A549 (cell line): ENCODE data around the gene CCDC9. TPM values are rescaled to one million over a fixed set of nuclear protein-coding genes. Genes with fewer than 3 reads are reported as not detected.

Experiments used
- ATAC-seq, 2 experiments: fragments of 200-7000 bp in 1 of 2; fragments of >200 bp in 1 of 2; cut with Nextera tagmentation in 1 of 2; cut with Tn5 transposase in 1 of 2; 3 replicates each; pipeline versions ENCODE4 v1.8.0 to v1.9.1; 2018 to 2020; ENCODE audit warnings: mild to moderate bottlenecking in 1 of 2, moderate library complexity in 1 of 2
- CTCF ChIA-PET: fragments of 300-600 bp; sonication (Branson Sonifier 250); formaldehyde crosslinking; extraction: SDS; loops from one replicate; lab custom pipeline; 2021; ENCODE audit warnings: antibody characterized with exemption, inconsistent platforms; lab: Yijun Ruan, JAX
- POLR2A ChIA-PET: fragments of 350-600 bp; formaldehyde crosslinking; extraction: SDS; loops from one replicate; lab custom pipeline; 2021; ENCODE audit warnings: antibody characterized with exemption, inconsistent platforms; lab: Yijun Ruan, JAX
- DNase-seq, 2 experiments: peaks; one replicate each; pipeline versions ENCODE4 v3.0.0 to v3.0.0-alpha.2; 2011 to 2016; ENCODE audit warnings: low read depth in 1 of 2, low spot score in 1 of 2
- FAIRE-seq: peaks from 2 replicates; lab custom pipeline; 2011; peaks lifted over from hg19 to GRCh38; lab: Jason Lieb, UNC
- H3K27ac ChIP-seq, 2 experiments: fragments of >200 bp; sonication (Bioruptor Twin); formaldehyde crosslinking; 3 replicates each; pipeline ENCODE4 v1.5.1; 2016 to 2017
- H3K4me1 ChIP-seq: fragments of >200 bp; sonication (Bioruptor Twin); formaldehyde crosslinking; 3 replicates; pipeline ENCODE4 v1.6.1; 2016
- H3K4me2 ChIP-seq: fragments of >200 bp; sonication (Bioruptor Twin); formaldehyde crosslinking; 3 replicates; pipeline ENCODE4 v1.6.1; 2016
- H3K4me3 ChIP-seq: fragments of >200 bp; sonication (Bioruptor Twin); formaldehyde crosslinking; 3 replicates; pipeline ENCODE4 v1.5.1; 2016
- H3K9me3 ChIP-seq: fragments of >200 bp; sonication (Bioruptor Twin); formaldehyde crosslinking; 3 replicates; pipeline ENCODE4 v1.6.1; 2016
- CHD2 ChIP-seq: fragments of 150-350 bp; IDR thresholded peaks from 2 replicates; pipeline ENCODE4 v1.6.1; 2014; ENCODE audit warnings: low read length; ENCODE audit not compliant: partially characterized antibody
- CHD4 ChIP-seq: fragments of 200-600 bp; sonication (generic); IDR thresholded peaks from 2 replicates; pipeline ENCODE4 v1.6.1; 2016; ENCODE audit warnings: antibody characterized with exemption, mild to moderate bottlenecking, borderline replicate concordance
- EHF ChIP-seq: fragments of 250-450 bp; sonication (Bioruptor Pico); IDR thresholded peaks from 2 replicates; pipeline ENCODE4 v1.5.0; 2020; ENCODE audit warnings: mild to moderate bottlenecking
- EHMT2 ChIP-seq: fragments of 200-600 bp; sonication (generic); IDR thresholded peaks from 2 replicates; pipeline ENCODE4 v1.6.1; 2016; ENCODE audit warnings: antibody characterized with exemption, low read depth, mild to moderate bottlenecking, moderate library complexity
- EP300 ChIP-seq, 2 experiments: fragments of >200 bp; sonication (Bioruptor Twin); formaldehyde crosslinking; IDR thresholded peaks; 2 replicates in 1 of 2; 3 replicates in 1 of 2; pipeline ENCODE4 v1.6.1; 2016 to 2017
- ESRRA ChIP-seq: fragments of 150-350 bp; IDR thresholded peaks from 2 replicates; pipeline ENCODE4 v1.6.1; 2014; ENCODE audit warnings: mild to moderate bottlenecking, low read length, borderline replicate concordance
- HEYL ChIP-seq: fragments of 250-450 bp; sonication (Bioruptor Pico); IDR thresholded peaks from 2 replicates; pipeline ENCODE4 v1.8.0; 2021; ENCODE audit warnings: mild to moderate bottlenecking, moderate library complexity
- JUNB ChIP-seq: fragments of >200 bp; sonication (Bioruptor Twin); formaldehyde crosslinking; IDR thresholded peaks from 2 replicates; pipeline ENCODE4 v1.6.1; 2016
- MYC ChIP-seq: IDR thresholded peaks from 2 replicates; pipeline ENCODE4 v1.6.1; 2012; ENCODE audit warnings: mild to moderate bottlenecking, inconsistent platforms, low read length, improper control_type of control experiment, borderline replicate concordance
- NFE2L2 ChIP-seq: fragments of 150-350 bp; conservative IDR thresholded peaks from 2 replicates; pipeline ENCODE4 v1.6.1; 2014; ENCODE audit warnings: low read length
- POLR2A ChIP-seq: IDR thresholded peaks from 2 replicates; pipeline ENCODE4 v1.6.1; 2012; ENCODE audit warnings: mild to moderate bottlenecking, low read length
- POLR2AphosphoS2 ChIP-seq: conservative IDR thresholded peaks from 2 replicates; pipeline ENCODE4 v1.6.1; 2012; ENCODE audit warnings: low read length, improper control_type of control experiment, inconsistent platforms
- RAD21 ChIP-seq, 2 experiments: fragments of >200 bp in 1 of 2; sonication (Bioruptor Twin) in 1 of 2; formaldehyde crosslinking in 1 of 2; IDR thresholded peaks in 1 of 2; conservative IDR thresholded peaks in 1 of 2; 2 replicates in 1 of 2; 3 replicates in 1 of 2; pipeline ENCODE4 v1.6.1; 2012 to 2018; ENCODE audit warnings: inconsistent platforms in 1 of 2
- RFX5 ChIP-seq: fragments of 450-650 bp; IDR thresholded peaks from 2 replicates; pipeline ENCODE4 v1.7.1; 2014; ENCODE audit warnings: antibody characterized with exemption, mild to moderate bottlenecking, moderate library complexity
- ZFP36 ChIP-seq: fragments of 450-650 bp; IDR thresholded peaks from 2 replicates; pipeline ENCODE4 v1.6.1; 2014; ENCODE audit warnings: borderline replicate concordance; ENCODE audit not compliant: partially characterized antibody
- ZSCAN20 ChIP-seq: fragments of 250-450 bp; sonication (Bioruptor Pico); IDR thresholded peaks from 2 replicates; pipeline ENCODE4 v1.8.0; 2022; ENCODE audit warnings: mild to moderate bottlenecking, moderate library complexity
- WGBS: methylation state at CpG from one replicate; pipeline ENCODE4 v1.1.6; 2017; ENCODE audit errors: missing lambda C conversion rate; 5-methylcytosine and 5-hydroxymethylcytosine counted together
- polyA plus RNA-seq, 4 experiments: library from polyadenylated mRNA; depleted of rRNA in 3 of 4; stranded (reverse); fragments of >200 nt; fragmentation: RNase III in 1 of 4; extraction: RNeasy Plus Mini Kit Qiagen cat#74134 plus additional on column Dnase treatment in 1 of 4; gene quantifications; 2 replicates in 3 of 4; 3 replicates in 1 of 4; pipeline ENCODE4 v1.2.3, GENCODE V29; 2011 to 2017
- TF ChIP-seq, protein P1 (sequence below): fragments of 150-350 bp; IDR thresholded peaks from 2 replicates; pipeline ENCODE4 v1.6.1; 2014; ENCODE audit warnings: low read depth, mild to moderate bottlenecking, low read length
- TF ChIP-seq, protein P2 (sequence below): fragments of 200-600 bp; sonication (generic); IDR thresholded peaks from 2 replicates; pipeline ENCODE4 v1.6.1; 2016; ENCODE audit warnings: antibody characterized with exemption, mild to moderate bottlenecking, moderate library complexity
- TF ChIP-seq, protein P3 (sequence below): IDR thresholded peaks from 2 replicates; pipeline ENCODE4 v1.6.1; 2012; ENCODE audit warnings: low read depth, borderline replicate concordance

The CCDC9 gene
- polyA plus RNA-seq, 2 of the 4 experiments (the other 2 are of a cell fraction): 9.4 to 24.6 TPM

DNA sequence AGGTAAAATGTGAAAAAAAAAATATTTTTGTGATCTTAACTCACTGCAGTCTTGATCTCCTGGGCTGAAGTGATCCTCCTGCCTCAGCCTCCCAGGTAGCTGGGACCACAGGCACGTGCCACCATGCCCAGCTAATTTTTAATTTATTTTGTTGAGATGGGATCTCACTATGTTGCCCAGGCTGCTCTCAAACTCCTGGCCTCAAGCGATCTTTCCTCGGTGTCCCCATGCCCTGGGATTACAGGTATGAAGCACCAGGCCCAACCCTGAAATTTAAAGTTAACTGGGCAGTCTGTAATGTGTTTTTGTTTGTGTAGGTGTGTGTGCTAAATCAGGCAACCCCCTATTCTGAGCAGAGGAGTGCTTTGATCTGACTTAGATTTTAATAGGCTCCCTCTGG lies 50.0 kb downstream of the CCDC9 start:
- no peak for FAIRE-seq
- DNase-seq: no peak
- Histone ChIP-seq H3K4me1 (peaks cover 38% of the 10 kb centered on the region), H3K9me3 (no peaks in the 10 kb centered on the region), H3K4me3 (no peak overlapping the region)
- CTCF ChIA-PET: interaction anchor here (0.7 to 7.9 kb wide), 20 partner anchors 8 to 130 kb away, joined by 3 to 128 read pairs (median 5); partner anchors contain the start of gene DHX34
- 94% methylated on average over 3 of the region's 3 CpGs for WGBS
- TF ChIP-seq MYC (no peak), RAD21 (conservative IDR thresholded peaks at IDR 0.05 in 1 of 2, IDR thresholded peaks at IDR 0.05 in 1 of 2) (no peak), CHD4 (no peak), ZSCAN20 (CRISPR knock-in tag) (no peak), EP300 (IDR thresholded peaks at IDR 0.05) (no peak), ZFP36 (no peak), POLR2A (no peak), JUNB (no peak), POLR2AphosphoS2 (no peak), CHD2 (no peak), NFE2L2 (no peak)
- TF ChIP-seq, protein P1, sequence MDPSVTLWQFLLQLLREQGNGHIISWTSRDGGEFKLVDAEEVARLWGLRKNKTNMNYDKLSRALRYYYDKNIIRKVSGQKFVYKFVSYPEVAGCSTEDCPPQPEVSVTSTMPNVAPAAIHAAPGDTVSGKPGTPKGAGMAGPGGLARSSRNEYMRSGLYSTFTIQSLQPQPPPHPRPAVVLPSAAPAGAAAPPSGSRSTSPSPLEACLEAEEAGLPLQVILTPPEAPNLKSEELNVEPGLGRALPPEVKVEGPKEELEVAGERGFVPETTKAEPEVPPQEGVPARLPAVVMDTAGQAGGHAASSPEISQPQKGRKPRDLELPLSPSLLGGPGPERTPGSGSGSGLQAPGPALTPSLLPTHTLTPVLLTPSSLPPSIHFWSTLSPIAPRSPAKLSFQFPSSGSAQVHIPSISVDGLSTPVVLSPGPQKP: no peak
- TF ChIP-seq, protein P2, sequence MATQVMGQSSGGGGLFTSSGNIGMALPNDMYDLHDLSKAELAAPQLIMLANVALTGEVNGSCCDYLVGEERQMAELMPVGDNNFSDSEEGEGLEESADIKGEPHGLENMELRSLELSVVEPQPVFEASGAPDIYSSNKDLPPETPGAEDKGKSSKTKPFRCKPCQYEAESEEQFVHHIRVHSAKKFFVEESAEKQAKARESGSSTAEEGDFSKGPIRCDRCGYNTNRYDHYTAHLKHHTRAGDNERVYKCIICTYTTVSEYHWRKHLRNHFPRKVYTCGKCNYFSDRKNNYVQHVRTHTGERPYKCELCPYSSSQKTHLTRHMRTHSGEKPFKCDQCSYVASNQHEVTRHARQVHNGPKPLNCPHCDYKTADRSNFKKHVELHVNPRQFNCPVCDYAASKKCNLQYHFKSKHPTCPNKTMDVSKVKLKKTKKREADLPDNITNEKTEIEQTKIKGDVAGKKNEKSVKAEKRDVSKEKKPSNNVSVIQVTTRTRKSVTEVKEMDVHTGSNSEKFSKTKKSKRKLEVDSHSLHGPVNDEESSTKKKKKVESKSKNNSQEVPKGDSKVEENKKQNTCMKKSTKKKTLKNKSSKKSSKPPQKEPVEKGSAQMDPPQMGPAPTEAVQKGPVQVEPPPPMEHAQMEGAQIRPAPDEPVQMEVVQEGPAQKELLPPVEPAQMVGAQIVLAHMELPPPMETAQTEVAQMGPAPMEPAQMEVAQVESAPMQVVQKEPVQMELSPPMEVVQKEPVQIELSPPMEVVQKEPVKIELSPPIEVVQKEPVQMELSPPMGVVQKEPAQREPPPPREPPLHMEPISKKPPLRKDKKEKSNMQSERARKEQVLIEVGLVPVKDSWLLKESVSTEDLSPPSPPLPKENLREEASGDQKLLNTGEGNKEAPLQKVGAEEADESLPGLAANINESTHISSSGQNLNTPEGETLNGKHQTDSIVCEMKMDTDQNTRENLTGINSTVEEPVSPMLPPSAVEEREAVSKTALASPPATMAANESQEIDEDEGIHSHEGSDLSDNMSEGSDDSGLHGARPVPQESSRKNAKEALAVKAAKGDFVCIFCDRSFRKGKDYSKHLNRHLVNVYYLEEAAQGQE: no peak
- TF ChIP-seq, protein P3, sequence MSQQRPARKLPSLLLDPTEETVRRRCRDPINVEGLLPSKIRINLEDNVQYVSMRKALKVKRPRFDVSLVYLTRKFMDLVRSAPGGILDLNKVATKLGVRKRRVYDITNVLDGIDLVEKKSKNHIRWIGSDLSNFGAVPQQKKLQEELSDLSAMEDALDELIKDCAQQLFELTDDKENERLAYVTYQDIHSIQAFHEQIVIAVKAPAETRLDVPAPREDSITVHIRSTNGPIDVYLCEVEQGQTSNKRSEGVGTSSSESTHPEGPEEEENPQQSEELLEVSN: no peak
- TF ChIP-seq, all 56 proteins: peak for 0
- Histone ChIP-seq H3K27ac (peak overlapping the region; percentile 60 to 71; a peak in 5 of 6 replicates), H3K4me2 (no peak overlapping the region; the same call in 2 of the 3 replicates)
- ATAC-seq: no peak
- POLR2A ChIA-PET: interaction anchor here (1.2 kb wide), 1 partner anchor 43 kb away, joined by 4 read pairs; the partner anchor contains the start of gene DHX34

DNA sequence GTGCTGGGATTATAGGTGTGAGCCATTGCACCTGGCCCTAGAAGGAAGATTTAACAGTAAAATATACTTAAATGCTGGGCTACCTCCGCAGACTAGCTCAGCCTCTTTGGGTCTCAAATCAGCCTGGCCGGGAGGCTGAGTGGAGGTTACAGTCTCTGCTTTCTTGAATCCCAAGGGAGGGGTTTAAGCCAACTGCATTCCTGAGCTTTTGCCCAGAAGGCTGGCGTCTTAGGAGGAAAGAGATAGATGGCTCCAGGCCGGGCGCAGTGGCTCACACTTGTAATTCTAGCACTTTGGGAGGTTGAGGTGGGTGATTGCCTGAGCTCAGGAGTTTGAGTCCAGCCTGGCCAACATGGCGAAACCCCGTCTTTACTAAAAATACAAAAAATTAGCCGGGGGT lies 52.7 kb downstream of the CCDC9 start:
- DNase-seq (no peak), FAIRE-seq (no peak), ATAC-seq (no peak)
- H3K4me2 ChIP-seq: peak overlapping the region; percentile 43; the same call in 2 of the 3 replicates
- ChIA-PET CTCF (interaction anchor here (0.7 to 7.9 kb wide), 12 partner anchors 9 to 398 kb away, joined by 3 to 128 read pairs (median 4); partner anchors contain the start of gene DHX34), POLR2A (interaction anchor here (0.7 kb wide), 1 partner anchor 21 kb away, joined by 6 read pairs; no protein-coding TSS in a partner anchor)
- peak overlapping the region; percentile 74 to 85; a peak in 5 of 6 replicates for H3K27ac ChIP-seq
- 66% methylated on average over 8 of the region's 8 CpGs for WGBS
- TF ChIP-seq EHMT2: no peak
- TF ChIP-seq, protein P3: no peak
- no peak for TF ChIP-seq ESRRA
- no peak for TF ChIP-seq HEYL (CRISPR knock-in tag)
- TF ChIP-seq NFE2L2: no peak
- no peak for TF ChIP-seq EHF (CRISPR knock-in tag)
- no peak for TF ChIP-seq RAD21 (conservative IDR thresholded peaks at IDR 0.05 in 1 of 2, IDR thresholded peaks at IDR 0.05 in 1 of 2)
- no peak for TF ChIP-seq RFX5
- H3K9me3 ChIP-seq: peaks cover 7% of the 10 kb centered on the region; the same call in 2 of the 3 replicates
- peaks cover 51% of the 10 kb centered on the region for H3K4me1 ChIP-seq
- H3K4me3 ChIP-seq: no peak overlapping the region
